Measurements from ENCODE around the gene ZNF496. TPM values are rescaled to one million over a fixed set of nuclear protein-coding genes. Genes with fewer than 3 reads are reported as not detected.

Gene ZNF496
- total RNA-seq, 1 experiment from 2014 or later, result 66.5 TPM

- Histone ChIP-seq H2BK5ac (ENCODE audit: insufficient read length, low read length) (no peak overlapping the region), H3K14ac (ENCODE audit: insufficient read depth, low read length) (no peak overlapping the region)
- peaks cover 46 to 85% (median 77%) of the 10 kb centered on the region in 3 experiments for H3K36me3 Mint-ChIP-seq (ENCODE audit: insufficient read depth in 1 of 3, low read depth in 3 of 3)
Observed at GRCh38 chr1:247317702-247318101, 14.0 kb downstream of the ZNF496 start.

More at GRCh38 chr1:247317702-247318101, 14.0 kb downstream of the ZNF496 start:
- Histone ChIP-seq H2AK5ac (ENCODE audit: insufficient read length, low read length) (no peak overlapping the region), H4K8ac (replicated peaks; ENCODE audit: insufficient read length, low read depth, low read length) (no peak overlapping the region), H3K23ac (ENCODE audit: insufficient read length, low read depth, low read length) (no peak overlapping the region), H2BK15ac (ENCODE audit: low read depth, low read length) (no peak overlapping the region), H3K56ac (ENCODE audit: insufficient read length, low read depth, low read length) (no peak overlapping the region), H3K9ac (ENCODE audit: extremely low read depth, insufficient read length, low read length) (no peak overlapping the region), H3K9me3 (ENCODE audit: control insufficient read depth, low read depth, low read length) (no peaks in the 10 kb centered on the region), H3K79me2 (ENCODE audit: insufficient read depth, low read length) (no peaks in the 10 kb centered on the region), H2BK12ac (ENCODE audit: insufficient read length, low read depth, low read length) (no peak overlapping the region), H3K79me1 (ENCODE audit: insufficient read depth, low read depth, low read length, poor library complexity, severe bottlenecking) (no peaks in the 10 kb centered on the region), H3K27ac (ENCODE audit: insufficient read length, low read depth, low read length) (no peak overlapping the region), H2BK120ac (ENCODE audit: low read depth, low read length, poor library complexity, severe bottlenecking) (no peak overlapping the region), H4K91ac (ENCODE audit: insufficient read length, low read depth, low read length) (no peak overlapping the region), H4K5ac (ENCODE audit: insufficient read length, low read depth, low read length) (no peak overlapping the region), H4K20me1 (ENCODE audit: control insufficient read depth, insufficient read depth, insufficient read length) (peaks cover 3% of the 10 kb centered on the region), H3K23me2 (ENCODE audit: insufficient read length, low read depth, low read length, poor library complexity, severe bottlenecking) (no peaks in the 10 kb centered on the region), H2BK20ac (ENCODE audit: low read depth, low read length, poor library complexity, severe bottlenecking) (no peak overlapping the region), H3K4me2 (ENCODE audit: insufficient read depth, insufficient read length, low read length) (no peak overlapping the region), H3K27me3 (ENCODE audit: insufficient read depth, low read length) (no peaks in the 10 kb centered on the region), H3K4ac (ENCODE audit: low read depth, low read length) (no peak overlapping the region), H3K4me1 (ENCODE audit: insufficient read depth, low read length) (no peaks in the 10 kb centered on the region), H2AFZ (ENCODE audit: low read length) (no peak overlapping the region), H3T11ph (ENCODE audit: low read length) (no peak overlapping the region), H3K18ac (ENCODE audit: insufficient read length, low read depth, low read length) (no peak overlapping the region)
- no peak overlapping the region; a peak in 1 of 7 replicates for H3K27ac Mint-ChIP-seq
- no peaks in the 10 kb centered on the region; a peak in 1 of 5 replicates for H3K9me3 Mint-ChIP-seq
- no peaks in the 10 kb centered on the region; the same call in 1 of the 2 replicates for H3K27me3 Mint-ChIP-seq (ENCODE audit: low read depth)
- H3K4me3 Mint-ChIP-seq, result no peak overlapping the region
- WGBS (ENCODE audit: extremely low coverage, insufficient read length, low lambda C conversion rate), result no CpG with 5 or more reads among the region's 3 CpGs
- TF ChIP-seq CTCF (conservative IDR thresholded peaks at IDR 0.05), result no peak
- peaks cover 4 to 5% of the 10 kb centered on the region in 2 experiments for H3K4me1 Mint-ChIP-seq
- DNase-seq, result no peak

Measured in H9 (cell line).